Lower lobe of right lung (tissue), 2 donors: ENCODE measurements around the gene DSG2. TPM values are rescaled to one million over a fixed set of nuclear protein-coding genes. Genes with fewer than 3 reads are reported as not detected.

Source experiments
- ATAC-seq, 2 donors: fragments of 200-7000 bp; cut with Tn5 transposase; one replicate each; pipeline ENCODE4 v1.9.1; 2020 to 2022; ENCODE audit warnings: mild to moderate bottlenecking in 2 of 2, moderate library complexity in 2 of 2
- DNase-seq: peaks from one replicate; pipeline ENCODE4 v3.0.0-alpha.2; 2020
- H3K27ac ChIP-seq: fragments of 200-600 bp; one replicate; pipeline ENCODE4 v1.8.0; 2022
- H3K27me3 ChIP-seq: fragments of 200-600 bp; one replicate; pipeline ENCODE4 v1.8.0; 2022; ENCODE audit warnings: low read depth
- H3K36me3 ChIP-seq: fragments of 200-600 bp; one replicate; pipeline ENCODE4 v1.8.0; 2022; ENCODE audit warnings: mild to moderate bottlenecking
- H3K4me1 ChIP-seq: fragments of 200-600 bp; one replicate; pipeline ENCODE4 v1.8.0; 2022
- H3K4me3 ChIP-seq: fragments of 200-600 bp; one replicate; pipeline ENCODE4 v1.8.0; 2022; ENCODE audit warnings: mild to moderate bottlenecking
- H3K9me3 ChIP-seq: fragments of 200-600 bp; one replicate; pipeline ENCODE4 v1.8.0; 2022
- intact Hi-C: fragments of 100-400 bp; cut with DNase I; formaldehyde crosslinking; loops from one replicate; pipeline ENCODE4 v1.11.0; 2022
- total RNA-seq: library from RNA; stranded (reverse); fragmentation: NEBNext Ultra II Directional; extraction: Animal tissue kit (Norgen Biotek cat#: 25700); gene quantifications from one replicate; pipeline ENCODE4 v1.2.1, GENCODE V29; 2021
- TF ChIP-seq, protein P1 (sequence below): fragments of 200-600 bp; IDR thresholded peaks from one replicate; pipeline ENCODE4 v1.8.0; 2022; ENCODE audit warnings: antibody characterized with exemption, mild to moderate bottlenecking
- donor health status: DM: no; HTN: yes; CAD: no; lungs with severe emphysema.

DSG2 gene
- total RNA-seq, 1 donor from 2014 or later: 27.6 TPM

GRCh38 chr18:31546476-31546875 is 48.5 kb downstream of the DSG2 start:
- H3K4me3 ChIP-seq: no peak overlapping the region
- H3K4me1 ChIP-seq: no peaks in the 10 kb centered on the region
- no peaks in the 10 kb centered on the region for H3K9me3 ChIP-seq
- DNase-seq (no peak), ATAC-seq (no peak)
- no peaks in the 10 kb centered on the region for H3K36me3 ChIP-seq
- no peaks in the 10 kb centered on the region for H3K27me3 ChIP-seq
- intact Hi-C loops: no loop called here
- TF ChIP-seq, protein P1, sequence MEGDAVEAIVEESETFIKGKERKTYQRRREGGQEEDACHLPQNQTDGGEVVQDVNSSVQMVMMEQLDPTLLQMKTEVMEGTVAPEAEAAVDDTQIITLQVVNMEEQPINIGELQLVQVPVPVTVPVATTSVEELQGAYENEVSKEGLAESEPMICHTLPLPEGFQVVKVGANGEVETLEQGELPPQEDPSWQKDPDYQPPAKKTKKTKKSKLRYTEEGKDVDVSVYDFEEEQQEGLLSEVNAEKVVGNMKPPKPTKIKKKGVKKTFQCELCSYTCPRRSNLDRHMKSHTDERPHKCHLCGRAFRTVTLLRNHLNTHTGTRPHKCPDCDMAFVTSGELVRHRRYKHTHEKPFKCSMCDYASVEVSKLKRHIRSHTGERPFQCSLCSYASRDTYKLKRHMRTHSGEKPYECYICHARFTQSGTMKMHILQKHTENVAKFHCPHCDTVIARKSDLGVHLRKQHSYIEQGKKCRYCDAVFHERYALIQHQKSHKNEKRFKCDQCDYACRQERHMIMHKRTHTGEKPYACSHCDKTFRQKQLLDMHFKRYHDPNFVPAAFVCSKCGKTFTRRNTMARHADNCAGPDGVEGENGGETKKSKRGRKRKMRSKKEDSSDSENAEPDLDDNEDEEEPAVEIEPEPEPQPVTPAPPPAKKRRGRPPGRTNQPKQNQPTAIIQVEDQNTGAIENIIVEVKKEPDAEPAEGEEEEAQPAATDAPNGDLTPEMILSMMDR: no peak
- no peak overlapping the region for H3K27ac ChIP-seq

- intact Hi-C loops: no loop called here
- Histone ChIP-seq H3K27me3 (no peaks in the 10 kb centered on the region), H3K36me3 (no peaks in the 10 kb centered on the region), H3K4me1 (no peaks in the 10 kb centered on the region), H3K4me3 (no peak overlapping the region), H3K9me3 (no peaks in the 10 kb centered on the region), H3K27ac (no peak overlapping the region)
- ATAC-seq (no peak), DNase-seq (no peak)
- TF ChIP-seq, protein P1: no peak
Observed at GRCh38 chr18:31548853-31549252, 50.9 kb downstream of the DSG2 start.

DNA sequence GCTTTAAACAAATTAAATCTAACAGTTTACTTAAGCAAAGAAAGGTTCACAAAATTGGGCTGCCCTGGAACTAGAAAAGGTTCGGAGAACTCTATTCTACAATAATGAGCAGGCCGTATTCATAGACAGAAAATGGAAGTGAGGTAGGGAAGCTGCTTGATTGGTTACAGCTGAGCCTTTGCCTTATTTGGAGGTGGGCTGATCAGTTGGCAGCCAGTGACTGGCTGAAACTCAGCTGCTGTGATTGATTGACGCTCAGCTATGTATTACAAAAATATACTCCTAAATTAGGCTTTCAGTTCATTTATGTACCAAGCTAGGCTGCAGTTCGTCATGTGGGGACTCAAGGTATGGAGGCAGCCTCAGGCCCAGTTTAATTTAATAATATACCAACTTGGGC is 51.4 kb downstream of the DSG2 start:
- TF ChIP-seq, protein P1: no peak
- Histone ChIP-seq H3K9me3 (no peaks in the 10 kb centered on the region), H3K4me1 (no peaks in the 10 kb centered on the region), H3K36me3 (no peaks in the 10 kb centered on the region), H3K27ac (no peak overlapping the region), H3K27me3 (no peaks in the 10 kb centered on the region), H3K4me3 (no peak overlapping the region)
- ATAC-seq (no peak), DNase-seq (no peak)
- intact Hi-C loops: no loop called here

- DNase-seq (no peak), ATAC-seq (no peak)
- Histone ChIP-seq H3K4me1 (no peaks in the 10 kb centered on the region), H3K36me3 (no peaks in the 10 kb centered on the region), H3K27ac (no peak overlapping the region), H3K27me3 (no peaks in the 10 kb centered on the region), H3K9me3 (no peaks in the 10 kb centered on the region), H3K4me3 (no peak overlapping the region)
- intact Hi-C loops: no loop called here
- TF ChIP-seq, protein P1: no peak
Observed at GRCh38 chr18:31551883-31552282, 53.9 kb downstream of the DSG2 start.

DNA sequence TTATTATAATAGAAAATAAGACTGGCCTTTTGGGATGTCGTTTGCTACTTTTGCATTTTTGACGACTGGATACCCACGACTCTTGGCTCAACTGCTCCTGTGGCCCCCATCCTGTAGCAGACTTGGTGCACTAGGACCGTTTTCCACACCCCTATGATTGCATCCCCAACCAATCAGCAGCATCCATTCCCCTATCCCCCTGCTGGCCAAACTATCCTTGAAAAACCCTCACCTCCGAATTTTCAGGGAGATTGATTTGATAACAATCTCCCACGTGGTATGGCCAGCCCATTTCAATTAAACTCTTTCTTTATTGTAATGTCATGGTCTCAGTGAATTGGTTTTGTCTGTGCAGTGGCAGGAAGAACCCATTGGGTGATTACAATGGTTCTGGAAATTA is 55.8 kb downstream of the DSG2 start:
- intact Hi-C loops: no loop called here
- H3K36me3 ChIP-seq: no peaks in the 10 kb centered on the region
- no peaks in the 10 kb centered on the region for H3K9me3 ChIP-seq
- no peak overlapping the region for H3K27ac ChIP-seq
- TF ChIP-seq, protein P1: no peak
- no peak overlapping the region for H3K4me3 ChIP-seq
- H3K4me1 ChIP-seq: no peaks in the 10 kb centered on the region
- H3K27me3 ChIP-seq: no peaks in the 10 kb centered on the region
- ATAC-seq (no peak), DNase-seq (no peak)

DNA sequence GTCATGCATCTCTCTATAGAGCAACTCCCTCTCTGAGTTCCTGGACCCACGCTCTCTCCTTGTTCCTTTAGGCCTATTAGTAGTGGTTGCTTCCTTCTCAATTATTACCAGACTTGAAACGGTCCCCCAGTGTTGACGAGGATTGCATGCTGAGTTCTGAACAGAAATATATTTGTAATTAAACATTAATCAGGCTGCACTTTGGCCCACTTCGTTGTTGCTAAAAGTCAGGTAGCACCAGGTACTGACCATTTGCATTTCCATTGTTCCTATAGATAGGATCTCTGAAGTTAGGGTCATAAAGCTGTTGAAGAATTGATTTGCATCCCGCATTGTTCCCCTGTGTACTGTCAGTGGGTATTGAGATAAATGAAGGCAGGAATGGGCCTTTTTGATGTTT is 56.8 kb downstream of the DSG2 start:
- Histone ChIP-seq H3K27me3 (no peaks in the 10 kb centered on the region), H3K27ac (no peak overlapping the region), H3K9me3 (no peaks in the 10 kb centered on the region), H3K4me3 (no peak overlapping the region), H3K36me3 (no peaks in the 10 kb centered on the region), H3K4me1 (no peaks in the 10 kb centered on the region)
- DNase-seq: no peak
- TF ChIP-seq, protein P1: no peak
- intact Hi-C loops: loop anchor here (5.0 kb wide), 1 partner anchor 168 kb away; no protein-coding TSS in a partner anchor
- no peak for ATAC-seq
